GM19193 (cell line): ENCODE results near the gene MIF4GD.

Source experiments
- POLR2A ChIP-seq: IDR thresholded peaks from 4 replicates; pipeline ENCODE4 v1.6.1; 2011; ENCODE audit not compliant: insufficient read depth, insufficient read length; ENCODE audit errors: extremely low read depth

The MIF4GD gene

DNA sequence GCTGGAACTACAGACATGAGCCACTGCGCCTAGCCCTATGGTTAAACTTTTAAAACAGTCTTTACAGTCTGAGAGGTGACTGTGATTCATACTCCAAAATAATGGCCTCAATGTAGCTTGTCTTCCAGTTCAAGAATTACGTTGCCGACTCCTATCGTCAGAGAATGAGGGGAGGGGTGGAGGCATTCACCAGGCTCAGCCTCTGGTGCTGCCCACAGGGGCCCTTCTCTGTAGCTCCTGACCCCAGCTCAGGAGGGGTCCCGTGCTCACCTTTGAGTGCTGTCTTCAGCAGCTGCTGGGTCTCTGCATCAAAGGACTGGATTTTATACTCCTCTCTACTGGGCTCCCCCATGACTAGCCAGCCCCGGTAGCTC is 1.2 kb downstream of the MIF4GD start:
- TF ChIP-seq POLR2A, result no peak

- peak; percentile 23 for TF ChIP-seq POLR2A
Observed at GRCh38 chr17:75267411-75268232, 3.4 kb downstream of the MIF4GD start.

DNA sequence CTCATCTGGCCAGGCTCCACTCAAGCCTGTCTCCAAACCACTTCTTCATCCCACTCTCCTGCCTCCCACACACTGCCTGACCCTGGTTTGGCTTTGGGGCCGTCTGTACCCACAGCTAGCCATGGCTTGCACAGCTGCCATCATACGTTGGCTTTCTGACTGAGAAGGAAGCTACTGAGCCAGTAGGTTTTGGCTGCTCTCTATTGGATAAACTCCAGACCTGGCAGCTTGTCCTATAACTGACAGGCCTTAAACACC is 3.9 kb downstream of the MIF4GD start:
- no peak for TF ChIP-seq POLR2A

GRCh38 chr17:75266316-75267152 is 4.5 kb downstream of the MIF4GD start:
- no peak for TF ChIP-seq POLR2A

DNA sequence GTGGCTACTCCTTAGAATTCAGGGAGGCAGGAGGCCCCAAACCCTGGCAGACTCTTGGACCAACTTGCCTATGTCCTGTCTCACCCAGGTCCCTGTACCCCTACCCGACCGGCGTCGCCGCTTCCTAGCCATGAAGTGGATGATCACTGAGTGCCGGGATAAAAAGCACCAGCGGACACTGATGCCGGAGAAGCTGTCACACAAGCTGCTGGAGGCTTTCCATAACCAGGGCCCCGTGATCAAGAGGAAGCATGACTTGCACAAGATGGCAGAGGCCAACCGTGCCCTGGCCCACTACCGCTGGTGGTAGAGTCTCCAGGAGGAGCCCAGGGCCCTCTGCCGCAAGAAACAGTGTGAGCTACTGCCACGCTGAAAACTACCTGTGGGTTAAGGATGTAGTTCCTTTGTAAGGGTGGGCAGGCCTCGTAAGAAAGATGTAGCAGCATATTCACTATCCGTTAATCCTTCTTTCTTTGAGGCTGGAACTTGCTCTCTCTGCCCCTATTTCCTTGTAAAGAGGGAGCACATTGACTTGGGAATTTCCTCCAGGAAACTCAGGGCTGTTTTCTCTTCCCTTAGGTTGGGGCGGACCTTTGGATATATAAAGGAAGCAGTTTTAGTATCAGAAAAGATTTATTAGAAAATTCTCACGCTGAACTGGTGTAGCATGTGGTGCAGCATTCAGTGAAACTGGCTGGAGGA is 5.3 kb downstream of the MIF4GD start:
- peak; percentile 30 for TF ChIP-seq POLR2A

DNA sequence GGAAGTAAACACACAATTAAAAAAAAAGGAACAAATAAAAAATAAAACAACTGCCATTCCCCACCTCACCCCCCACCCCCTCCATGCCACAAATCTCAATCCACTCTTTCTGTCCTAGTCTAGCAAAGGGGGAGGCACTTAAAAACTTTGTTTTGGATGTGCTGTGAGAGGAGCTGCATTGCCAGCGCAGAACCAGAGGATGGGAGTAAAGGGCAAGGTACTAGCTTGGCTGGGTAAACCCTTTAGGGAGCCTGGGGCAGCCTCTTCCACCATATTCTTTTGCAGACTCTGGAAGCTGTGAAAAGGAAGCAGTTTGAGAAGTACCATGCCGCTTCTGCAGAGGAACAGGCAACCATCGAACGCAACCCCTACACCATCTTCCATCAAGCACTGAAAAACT is 8.0 kb downstream of the MIF4GD start:
- no peak for TF ChIP-seq POLR2A

- TF ChIP-seq POLR2A, result no peak
Observed at GRCh38 chr17:75262112-75262606, 8.9 kb downstream of the MIF4GD start.

DNA sequence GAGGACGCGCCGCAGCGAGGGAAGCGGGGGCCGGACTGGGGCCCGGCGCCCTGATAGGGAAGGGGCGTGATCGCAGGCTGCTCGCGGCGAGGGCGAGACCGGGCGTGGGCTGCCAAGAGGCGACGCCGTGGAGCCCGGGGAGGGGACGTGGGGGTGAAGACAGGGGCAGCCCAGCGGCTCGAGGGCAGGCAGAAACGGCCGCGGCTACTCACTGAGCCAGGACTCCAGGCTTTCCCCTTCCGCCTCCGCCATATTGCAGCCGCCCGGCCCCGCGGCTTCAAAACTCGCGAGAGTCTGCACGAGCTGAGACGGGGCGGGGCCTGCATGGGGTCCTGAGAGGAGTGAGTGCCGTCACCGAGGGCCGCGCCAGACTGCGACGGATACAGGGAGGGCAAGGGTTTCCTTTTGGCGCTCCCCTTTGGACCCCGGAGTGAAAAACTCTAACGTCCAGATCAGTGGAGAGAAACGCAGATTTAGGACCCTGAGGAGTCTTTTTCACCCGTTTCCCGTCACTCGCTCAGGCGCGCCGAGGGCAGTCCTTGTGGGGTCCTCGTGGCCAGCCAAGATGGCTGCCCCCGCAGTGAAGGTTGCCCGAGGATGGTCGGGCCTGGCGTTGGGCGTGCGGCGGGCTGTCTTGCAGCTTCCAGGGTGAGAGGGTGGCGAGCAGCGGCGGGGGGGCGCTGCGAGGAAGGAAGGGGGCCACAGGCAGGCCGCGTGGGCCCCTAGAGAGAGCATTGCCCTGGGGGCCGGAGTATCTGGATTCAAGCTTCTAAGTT is 9.5 kb downstream of the MIF4GD start, which contains the start of the genes GGA3 and MRPS7:
TSS of gene GGA3 (minus strand) at position 271 of the 776 bp plus-strand sequence. CDS start at position 252, 19 bp downstream.
TSS of gene MRPS7 (plus strand) at position 544 of the 776 bp plus-strand sequence. CDS start at position 566, 22 bp downstream.
- peak; percentile 84 for TF ChIP-seq POLR2A

DNA sequence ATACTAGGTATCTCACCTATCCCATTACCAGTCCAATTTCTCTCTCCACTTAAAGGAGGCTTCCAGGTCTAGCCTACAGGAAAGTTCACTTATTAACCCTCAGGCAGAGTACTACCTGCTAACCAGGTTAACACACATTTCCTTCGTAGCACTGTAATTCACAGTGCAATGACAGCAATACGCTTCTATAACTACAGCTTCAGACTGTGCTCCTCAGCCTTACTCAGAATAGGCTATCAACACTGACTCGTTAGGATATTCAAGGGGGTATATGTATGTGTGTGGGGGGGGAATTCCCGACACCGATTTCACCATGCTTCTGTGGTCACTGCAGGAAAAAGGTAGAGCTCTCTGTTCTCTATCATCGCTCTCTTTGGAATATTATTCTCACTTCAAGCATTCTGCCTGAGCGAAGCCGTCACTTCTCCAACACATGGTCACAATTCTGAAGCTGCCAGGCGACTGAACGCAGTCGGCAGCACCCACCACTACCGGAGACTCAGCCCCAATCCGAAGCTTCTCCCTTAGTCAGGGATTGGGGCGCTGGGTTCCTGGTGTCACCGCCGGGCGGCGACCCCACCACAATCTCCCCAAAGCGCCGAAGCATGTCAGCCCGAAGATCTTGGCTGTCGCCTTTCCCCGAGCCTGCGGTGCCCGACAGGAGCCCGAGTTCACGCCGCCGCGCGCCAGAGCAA is 10.2 kb downstream of the MIF4GD start:
- TF ChIP-seq POLR2A, result no peak

- TF ChIP-seq POLR2A, result no peak
Observed at GRCh38 chr17:75252039-75252816, 18.8 kb downstream of the MIF4GD start.

GRCh38 chr17:75250009-75250471 is 21.0 kb downstream of the MIF4GD start:
- TF ChIP-seq POLR2A, result peak; percentile 36

- TF ChIP-seq POLR2A, result no peak
Observed at GRCh38 chr17:75249564-75249963, 21.5 kb downstream of the MIF4GD start.

DNA sequence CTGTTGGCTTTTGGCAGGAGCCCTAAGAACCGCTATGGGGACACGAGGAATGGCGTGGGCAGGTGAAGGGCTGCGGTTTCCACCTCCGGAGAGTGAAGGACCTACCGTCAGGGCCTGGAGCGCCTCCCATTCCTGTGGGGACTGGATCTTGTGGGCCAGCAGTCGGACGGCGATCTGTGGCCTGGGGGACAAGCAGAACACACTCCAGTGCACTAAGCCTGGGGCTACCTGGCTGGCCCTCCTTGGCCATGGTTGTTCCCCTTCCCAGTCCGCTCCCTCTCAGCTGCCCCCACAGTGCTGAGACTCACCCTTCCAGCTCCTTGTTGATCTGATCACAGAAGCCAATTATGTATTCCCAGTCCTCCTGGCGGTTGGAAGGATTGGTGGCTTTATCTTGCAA is 24.6 kb downstream of the MIF4GD start:
- TF ChIP-seq POLR2A, result no peak
